C1 segment of cervical spinal cord (tissue), 14 donors: ENCODE results near the gene SLC1A7.

Experiments
- DNase-seq, 14 donors: peaks; one replicate each; lab custom pipeline; 2025; lab: John Stamatoyannopoulos, UW

SLC1A7 gene

GRCh38 chr1:53062708-53063591 lies 79.5 kb downstream of the SLC1A7 start:
- DNase-seq, result no peak

GRCh38 chr1:53061859-53062707 lies 80.4 kb downstream of the SLC1A7 start, which contains the start of gene PODN:
TSS of gene PODN (plus strand) at chr1:53062213. CDS start at chr1:53069856, 7,643 bp downstream.
- DNase-seq, result no peak

- DNase-seq, result no peak
Observed at GRCh38 chr1:53061123-53061858, 81.1 kb downstream of the SLC1A7 start.

GRCh38 chr1:53060579-53060978 lies 81.9 kb downstream of the SLC1A7 start:
- DNase-seq, result no peak

- DNase-seq, result no peak
Observed at GRCh38 chr1:53057127-53057526, 85.3 kb downstream of the SLC1A7 start.

GRCh38 chr1:53051676-53052075 lies 90.8 kb downstream of the SLC1A7 start:
- DNase-seq, result no peak

- DNase-seq, result no peak
Observed at GRCh38 chr1:53050310-53050709, 92.1 kb downstream of the SLC1A7 start.

- no peak for DNase-seq
Observed at GRCh38 chr1:53049574-53049967, 92.9 kb downstream of the SLC1A7 start.

GRCh38 chr1:53048960-53049573 lies 93.4 kb downstream of the SLC1A7 start:
- peak in 5 of 14 donors; percentile 10 to 44 (median 17) for DNase-seq

GRCh38 chr1:53047737-53048736 lies 94.4 kb downstream of the SLC1A7 start:
- no peak for DNase-seq

GRCh38 chr1:53046930-53047329 lies 95.5 kb downstream of the SLC1A7 start:
- DNase-seq, result peak in 2 of 14 donors; percentile 26 to 92

GRCh38 chr1:53044926-53045325 lies 97.5 kb downstream of the SLC1A7 start:
- DNase-seq, result no peak

- DNase-seq, result no peak
Observed at GRCh38 chr1:53043271-53043670, 99.2 kb downstream of the SLC1A7 start.

- no peak for DNase-seq
Observed at GRCh38 chr1:53038566-53038965, 103.9 kb downstream of the SLC1A7 start.
